T-helper 2 cell treated with Interferon-gamma antibody and Interleukin-4, amounts not matched to agents 5 μg/mL and 100 μg/mL, for 36 hours (primary cell): ENCODE results near the gene TM9SF1.
"Not testable (repeated sequence)": the region's sequence is repeated elsewhere in the genome, so short reads cannot be mapped to it uniquely, and the experiment has no call there.

Experiments used
- DNase-seq: peaks from one replicate; pipeline ENCODE4 v3.0.0; 2021; ENCODE audit warnings: low spot score
- H3K27ac Mint-ChIP-seq: one replicate; pipeline ENCODE4 v1.8.0; 2021; ENCODE audit warnings: mild to moderate bottlenecking, mixed read lengths
- H3K27me3 Mint-ChIP-seq: one replicate; pipeline ENCODE4 v1.8.0; 2021; ENCODE audit warnings: low read depth, mixed read lengths
- H3K36me3 Mint-ChIP-seq: one replicate; pipeline ENCODE4 v1.8.0; 2021; ENCODE audit warnings: low read depth, mixed read lengths
- H3K4me1 Mint-ChIP-seq: one replicate; pipeline ENCODE4 v1.8.0; 2021; ENCODE audit warnings: low read depth, mixed read lengths
- H3K4me3 Mint-ChIP-seq: one replicate; pipeline ENCODE4 v1.8.0; 2022; ENCODE audit warnings: mild to moderate bottlenecking, moderate library complexity, mixed read lengths
- H3K9me3 Mint-ChIP-seq: one replicate; pipeline ENCODE4 v1.8.0; 2021; ENCODE audit warnings: mixed read lengths

TM9SF1 gene

DNA sequence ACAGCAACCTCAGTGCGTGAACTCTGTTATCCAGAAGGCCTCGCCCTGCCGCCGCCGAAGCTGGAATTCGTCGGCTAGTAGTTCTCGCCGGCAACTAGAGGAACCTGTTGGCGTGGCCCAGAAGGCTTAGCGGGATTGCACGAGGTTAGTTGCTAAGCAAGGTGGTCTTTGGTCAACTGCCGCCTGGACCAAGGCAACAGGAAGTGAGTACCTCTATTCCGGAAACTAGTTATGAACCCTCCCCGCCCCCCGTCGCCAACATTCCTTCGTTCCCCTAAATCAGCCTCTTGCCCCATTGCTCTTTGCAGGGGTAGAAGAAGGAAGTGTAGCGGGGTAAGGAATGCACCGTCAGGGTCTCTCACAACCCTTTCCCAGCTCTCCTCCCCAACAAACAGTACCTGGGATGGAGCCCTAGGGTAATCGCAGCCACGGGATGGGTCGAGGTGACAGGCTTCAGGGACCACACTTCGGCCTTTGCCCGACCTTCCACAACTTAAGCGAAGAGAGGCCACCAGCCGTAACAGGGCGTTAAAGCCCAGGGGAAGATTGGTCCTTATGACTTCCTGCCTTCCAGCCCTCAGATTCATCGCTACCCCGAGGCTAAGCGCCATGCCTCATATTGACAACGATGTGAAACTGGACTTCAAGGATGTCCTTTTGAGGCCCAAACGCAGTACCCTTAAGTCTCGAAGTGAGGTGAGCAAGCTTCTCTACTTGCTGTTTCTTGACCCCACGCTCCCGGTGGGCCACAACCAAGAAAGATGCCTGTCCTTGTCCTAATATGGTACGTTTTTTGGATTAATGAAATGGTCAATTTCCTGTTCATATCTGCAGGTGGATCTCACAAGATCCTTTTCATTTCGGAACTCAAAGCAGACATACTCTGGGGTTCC lies 37.6 kb upstream of the TM9SF1 start, which contains the start of gene GMPR2:
GMPR2 (plus strand) TSS at position 285 of the 893 bp plus-strand sequence; CDS start at position 610, 325 bp downstream.
- Mint-ChIP-seq H3K27me3 (no peaks in the 10 kb centered on the region), H3K4me1 (peaks cover 33% of the 10 kb centered on the region), H3K9me3 (no peaks in the 10 kb centered on the region), H3K4me3 (peak within 1 kb of the TSS; percentile 95), H3K27ac (peak within 1 kb of the TSS; percentile 94), H3K36me3 (peaks cover 38% of the 10 kb centered on the region)
- no peak for DNase-seq

- peak; percentile 91 for DNase-seq
- Mint-ChIP-seq H3K27me3 (no peaks in the 10 kb centered on the region), H3K4me3 (peak within 1 kb of the TSS; percentile 95), H3K9me3 (no peaks in the 10 kb centered on the region), H3K27ac (peak within 1 kb of the TSS; percentile 94), H3K4me1 (peaks cover 35% of the 10 kb centered on the region), H3K36me3 (peaks cover 35% of the 10 kb centered on the region)
Measured at GRCh38 chr14:24232121-24232644, 36.9 kb upstream of the TM9SF1 start, which contains the start of gene NEDD8. TSS of gene NEDD8 (minus strand) at chr14:24232367. CDS start at chr14:24232267, 100 bp downstream.

- DNase-seq, result no peak
- no peaks in the 10 kb centered on the region for H3K27me3 Mint-ChIP-seq
- peaks cover 32% of the 10 kb centered on the region for H3K36me3 Mint-ChIP-seq
- H3K4me1 Mint-ChIP-seq, result peaks cover 39% of the 10 kb centered on the region
- H3K27ac Mint-ChIP-seq, result peak overlapping the region; percentile 94
- peak overlapping the region; percentile 95 for H3K4me3 Mint-ChIP-seq
- H3K9me3 Mint-ChIP-seq, result no peaks in the 10 kb centered on the region
Measured at GRCh38 chr14:24231263-24232120, 36.3 kb upstream of the TM9SF1 start.

- no peak for DNase-seq
- Mint-ChIP-seq H3K9me3 (no peaks in the 10 kb centered on the region), H3K4me1 (peaks cover 24% of the 10 kb centered on the region), H3K36me3 (peaks cover 10% of the 10 kb centered on the region), H3K4me3 (no peak overlapping the region), H3K27me3 (no peaks in the 10 kb centered on the region), H3K27ac (no peak overlapping the region)
Measured at GRCh38 chr14:24228902-24229301, 33.7 kb upstream of the TM9SF1 start.

GRCh38 chr14:24226473-24226872 lies 31.2 kb upstream of the TM9SF1 start:
- no peaks in the 10 kb centered on the region for H3K27me3 Mint-ChIP-seq
- H3K27ac Mint-ChIP-seq, result no peak overlapping the region
- no peak overlapping the region for H3K4me3 Mint-ChIP-seq
- no peak for DNase-seq
- peaks cover 18% of the 10 kb centered on the region for H3K4me1 Mint-ChIP-seq
- peaks cover 10% of the 10 kb centered on the region for H3K36me3 Mint-ChIP-seq
- H3K9me3 Mint-ChIP-seq, result no peaks in the 10 kb centered on the region

GRCh38 chr14:24224618-24225071 lies 29.4 kb upstream of the TM9SF1 start:
- Mint-ChIP-seq H3K4me1 (peaks cover 11% of the 10 kb centered on the region), H3K4me3 (no peak overlapping the region), H3K27ac (peak overlapping the region; percentile 18), H3K36me3 (peaks cover 10% of the 10 kb centered on the region), H3K9me3 (no peaks in the 10 kb centered on the region), H3K27me3 (no peaks in the 10 kb centered on the region)
- no peak for DNase-seq

DNA sequence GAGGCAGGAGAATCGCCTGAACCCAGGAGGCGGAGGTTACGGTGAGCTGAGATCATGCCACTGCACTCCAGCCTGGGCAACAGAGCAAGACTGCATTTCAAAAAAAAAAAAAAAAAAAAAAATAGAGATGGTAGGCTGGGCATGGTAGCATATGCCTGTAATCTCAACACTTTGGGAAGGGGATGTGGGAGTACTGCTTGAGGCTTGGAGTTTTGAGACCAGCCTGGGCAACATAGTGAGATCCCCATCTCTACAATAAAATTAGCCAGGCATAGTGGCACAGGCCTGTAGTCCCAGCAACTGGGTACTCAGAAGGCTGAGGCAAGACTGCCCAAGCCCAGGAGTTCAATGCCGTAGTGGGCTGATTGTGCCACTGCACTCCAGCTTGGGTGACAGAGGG lies 27.7 kb upstream of the TM9SF1 start:
- not testable (repeated sequence) for H3K9me3 Mint-ChIP-seq, H3K27ac Mint-ChIP-seq, H3K4me3 Mint-ChIP-seq, DNase-seq, H3K27me3 Mint-ChIP-seq
- Mint-ChIP-seq H3K36me3 (peaks cover 12% of the 10 kb centered on the region), H3K4me1 (peaks cover 11% of the 10 kb centered on the region)

GRCh38 chr14:24219521-24219920 lies 24.3 kb upstream of the TM9SF1 start:
- no peaks in the 10 kb centered on the region for H3K27me3 Mint-ChIP-seq
- DNase-seq, result no peak
- H3K36me3 Mint-ChIP-seq, result peaks cover 15% of the 10 kb centered on the region
- H3K9me3 Mint-ChIP-seq, result no peaks in the 10 kb centered on the region
- no peak overlapping the region for H3K27ac Mint-ChIP-seq
- no peak overlapping the region for H3K4me3 Mint-ChIP-seq
- peaks cover 12% of the 10 kb centered on the region for H3K4me1 Mint-ChIP-seq

GRCh38 chr14:24219080-24219479 lies 23.8 kb upstream of the TM9SF1 start:
- no peak overlapping the region for H3K4me3 Mint-ChIP-seq
- peaks cover 15% of the 10 kb centered on the region for H3K4me1 Mint-ChIP-seq
- peaks cover 17% of the 10 kb centered on the region for H3K36me3 Mint-ChIP-seq
- DNase-seq, result no peak
- no peaks in the 10 kb centered on the region for H3K27me3 Mint-ChIP-seq
- H3K27ac Mint-ChIP-seq, result no peak overlapping the region
- H3K9me3 Mint-ChIP-seq, result no peaks in the 10 kb centered on the region

DNA sequence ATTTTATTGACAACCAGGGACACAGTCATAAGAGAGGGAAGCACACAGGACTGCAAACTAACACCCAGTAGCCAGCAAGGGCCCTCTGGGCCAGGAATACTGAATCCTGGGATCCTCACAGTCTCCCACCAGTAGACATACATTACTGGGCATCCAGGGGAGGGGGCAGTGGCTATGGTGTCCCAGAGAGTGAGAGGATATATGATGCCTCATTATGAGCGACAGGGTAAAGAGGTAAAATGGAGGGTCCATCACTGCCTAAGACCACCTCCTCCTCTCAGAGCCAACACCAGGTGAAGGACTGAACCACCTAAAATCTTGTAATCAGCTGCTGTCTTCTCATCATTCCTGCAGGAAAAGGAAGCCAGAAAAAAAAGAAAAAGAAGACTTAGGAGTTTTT lies 21.6 kb upstream of the TM9SF1 start:
- H3K27ac Mint-ChIP-seq, result peak overlapping the region; percentile 96
- H3K9me3 Mint-ChIP-seq, H3K4me3 Mint-ChIP-seq, H3K27me3 Mint-ChIP-seq, DNase-seq: not testable (repeated sequence)
- H3K4me1 Mint-ChIP-seq, result peaks cover 20% of the 10 kb centered on the region
- H3K36me3 Mint-ChIP-seq, result peaks cover 25% of the 10 kb centered on the region

GRCh38 chr14:24216345-24216699 lies 21.1 kb upstream of the TM9SF1 start:
- Mint-ChIP-seq H3K4me3 (peak overlapping the region; percentile 93), H3K27ac (peak overlapping the region; percentile 96), H3K4me1 (peaks cover 25% of the 10 kb centered on the region), H3K9me3 (no peaks in the 10 kb centered on the region), H3K36me3 (peaks cover 30% of the 10 kb centered on the region), H3K27me3 (no peaks in the 10 kb centered on the region)
- DNase-seq, result no peak

DNA sequence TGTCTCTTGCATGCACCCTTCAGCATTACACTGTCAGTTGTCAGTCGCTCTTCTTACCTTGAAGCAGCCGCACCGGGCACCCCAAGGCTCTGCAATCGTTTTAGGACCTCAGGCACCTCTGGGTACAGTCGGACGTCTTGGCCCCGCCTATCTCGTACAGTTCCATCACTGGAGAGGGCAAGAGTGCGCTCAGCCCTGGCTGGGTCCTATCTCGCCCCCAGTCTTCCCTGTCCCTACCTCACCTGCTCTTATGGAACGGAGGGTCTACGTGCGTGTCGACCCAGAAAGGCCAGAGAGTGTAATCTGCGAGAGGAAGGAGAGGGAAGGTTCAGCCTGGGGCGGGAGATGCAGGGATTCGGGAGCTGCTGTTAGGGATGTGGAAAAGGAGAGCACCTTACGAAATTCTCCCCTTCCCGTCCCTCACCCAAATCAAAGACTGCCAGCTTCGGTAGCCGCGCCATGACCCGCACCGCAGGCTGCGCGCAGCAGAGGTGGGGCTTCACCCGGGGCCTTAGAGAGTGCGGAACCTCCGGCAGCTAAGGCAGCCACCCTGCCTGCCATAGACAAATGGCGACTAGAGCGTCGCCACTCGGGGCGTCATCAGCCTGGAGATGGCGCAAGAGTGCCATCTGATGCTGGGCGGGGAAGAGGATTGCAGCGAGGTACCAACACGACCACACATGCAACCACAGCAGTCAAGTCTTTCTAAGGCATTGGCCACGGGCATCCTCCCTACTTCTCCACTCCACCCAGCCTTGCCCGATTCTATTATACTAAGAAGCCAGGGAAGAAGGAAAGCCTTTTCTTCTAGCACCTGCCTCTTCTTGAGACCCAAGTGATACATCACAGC lies 20.5 kb upstream of the TM9SF1 start, which contains the start of gene MDP1:
MDP1 (minus strand) TSS at position 572 of the 850 bp plus-strand sequence; CDS start at position 461, 111 bp downstream.
- Mint-ChIP-seq H3K4me3 (peak within 1 kb of the TSS; percentile 93), H3K4me1 (peaks cover 25% of the 10 kb centered on the region), H3K27ac (peak within 1 kb of the TSS; percentile 96), H3K9me3 (no peaks in the 10 kb centered on the region), H3K27me3 (no peaks in the 10 kb centered on the region), H3K36me3 (peaks cover 31% of the 10 kb centered on the region)
- peak; percentile 83 for DNase-seq
